Measurements from ENCODE around the gene KL.

The KL gene

GRCh38 chr13:33016414-33017322 lies at the start of gene KL:
TSS of gene KL (plus strand) at chr13:33016423. CDS start at chr13:33016441, 18 bp downstream.
- no peak for DNase-seq (ENCODE audit: low spot score)

GRCh38 chr13:32967584-32968182 lies 48.5 kb upstream of the KL start:
- no peak for DNase-seq (ENCODE audit: low spot score)

- DNase-seq (ENCODE audit: low spot score) = no peak
Observed at GRCh38 chr13:32968316-32968715, 47.9 kb upstream of the KL start.

- DNase-seq (ENCODE audit: low spot score) = no peak
Observed at GRCh38 chr13:32968793-32969192, 47.4 kb upstream of the KL start.

- DNase-seq (ENCODE audit: low spot score) = no peak
Observed at GRCh38 chr13:32969516-32969941, 46.7 kb upstream of the KL start.

GRCh38 chr13:32976056-32976805 lies 40.0 kb upstream of the KL start:
- no peak for DNase-seq (ENCODE audit: low spot score)

GRCh38 chr13:32976912-32977311 lies 39.3 kb upstream of the KL start:
- no peak for DNase-seq (ENCODE audit: low spot score)

- no peak for DNase-seq (ENCODE audit: low spot score)
Observed at GRCh38 chr13:32977321-32977720, 38.9 kb upstream of the KL start.

GRCh38 chr13:32978278-32978677 lies 37.9 kb upstream of the KL start:
- DNase-seq (ENCODE audit: low spot score) = no peak

- DNase-seq (ENCODE audit: low spot score) = no peak
Observed at GRCh38 chr13:32983058-32983457, 33.2 kb upstream of the KL start.

GRCh38 chr13:32984857-32985626 lies 31.2 kb upstream of the KL start:
- DNase-seq (ENCODE audit: low spot score) = no peak

- DNase-seq (ENCODE audit: low spot score) = no peak
Observed at GRCh38 chr13:32986552-32986951, 29.7 kb upstream of the KL start.

- DNase-seq (ENCODE audit: low spot score) = no peak
Observed at GRCh38 chr13:32987462-32987861, 28.8 kb upstream of the KL start.

- DNase-seq (ENCODE audit: low spot score) = no peak
Observed at GRCh38 chr13:32988608-32989289, 27.5 kb upstream of the KL start.

- no peak for DNase-seq (ENCODE audit: low spot score)
Observed at GRCh38 chr13:32989290-32989667, 26.9 kb upstream of the KL start.

- no peak for DNase-seq (ENCODE audit: low spot score)
Observed at GRCh38 chr13:32989942-32990341, 26.3 kb upstream of the KL start.

- DNase-seq (ENCODE audit: low spot score) = no peak
Observed at GRCh38 chr13:32993145-32993544, 23.1 kb upstream of the KL start.

- DNase-seq (ENCODE audit: low spot score) = no peak
Observed at GRCh38 chr13:32997399-32997798, 18.8 kb upstream of the KL start.

GRCh38 chr13:32998966-32999365 lies 17.3 kb upstream of the KL start:
- DNase-seq (ENCODE audit: low spot score) = no peak

GRCh38 chr13:33000365-33000764 lies 15.9 kb upstream of the KL start:
- no peak for DNase-seq (ENCODE audit: low spot score)

- DNase-seq (ENCODE audit: low spot score) = no peak
Observed at GRCh38 chr13:33003458-33004019, 12.7 kb upstream of the KL start.
